ENCODE data around the gene ENC1. TPM values are rescaled to one million over a fixed set of nuclear protein-coding genes. Genes with fewer than 3 reads are reported as not detected.

ENC1 gene
- total RNA-seq, 2 experiments from 2014 or later: 0.78 to 0.96 TPM

DNA sequence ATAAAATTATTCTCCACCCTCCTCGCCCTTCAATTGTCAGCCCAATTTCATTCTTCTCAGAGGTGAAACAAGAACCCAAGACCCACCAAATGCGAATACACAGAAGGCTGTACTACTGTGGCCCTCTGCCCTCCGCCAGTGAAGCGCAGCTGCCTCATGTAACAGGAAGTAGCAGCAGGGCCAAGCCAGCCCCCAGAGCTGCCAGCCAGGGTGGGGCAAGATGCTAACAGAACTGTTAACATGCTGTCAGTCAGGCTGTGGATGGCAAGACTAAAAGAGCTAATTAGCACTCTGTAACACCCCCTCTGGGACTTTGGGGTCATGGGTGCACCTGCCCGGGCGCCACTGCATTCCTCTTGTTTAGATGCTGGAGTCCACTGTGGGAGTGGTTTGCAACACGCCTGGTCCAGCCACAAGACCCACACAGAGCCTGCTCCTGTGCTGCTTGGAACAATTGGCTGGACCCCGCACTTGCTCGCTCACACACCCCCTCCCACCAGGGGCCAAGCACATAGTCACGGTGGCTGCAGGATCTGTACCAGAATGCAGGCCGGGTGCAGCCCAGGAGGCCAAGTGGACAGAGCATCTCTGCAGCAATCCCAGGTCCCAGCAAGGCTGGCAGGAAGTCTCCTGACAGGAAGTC, 30.0 kb upstream of the ENC1 start:
- Mint-ChIP-seq H3K27me3 (peaks cover 15% of the 10 kb centered on the region), H3K36me3 (no peaks in the 10 kb centered on the region), H3K27ac (no peak overlapping the region), H3K4me1 (no peaks in the 10 kb centered on the region), H3K9me3 (no peaks in the 10 kb centered on the region), H3K4me3 (no peak overlapping the region)
- POLR2A ChIA-PET: no interaction called here
- DNase-seq (no peak), ATAC-seq (ENCODE audit: low read depth) (no peak)

- H3K4me3 Mint-ChIP-seq: no peak overlapping the region
- no peaks in the 10 kb centered on the region for H3K9me3 Mint-ChIP-seq
- H3K4me1 Mint-ChIP-seq: no peaks in the 10 kb centered on the region
- ATAC-seq (ENCODE audit: low read depth) (no peak), DNase-seq (no peak)
- POLR2A ChIA-PET: no interaction called here
- H3K27me3 Mint-ChIP-seq: peaks cover 20% of the 10 kb centered on the region
- H3K36me3 Mint-ChIP-seq: no peaks in the 10 kb centered on the region
- no peak overlapping the region for H3K27ac Mint-ChIP-seq
Measured at GRCh38 chr5:74669821-74670220, 29.3 kb upstream of the ENC1 start.

GRCh38 chr5:74667396-74667795, 26.9 kb upstream of the ENC1 start:
- DNase-seq (no peak), ATAC-seq (ENCODE audit: low read depth) (no peak)
- no peak overlapping the region for H3K27ac Mint-ChIP-seq
- POLR2A ChIA-PET: interaction anchor here (0.7 kb wide), 1 partner anchor 339 kb away, joined by 3 read pairs; no protein-coding TSS in a partner anchor
- H3K4me3 Mint-ChIP-seq: no peak overlapping the region
- no peaks in the 10 kb centered on the region for H3K9me3 Mint-ChIP-seq
- H3K36me3 Mint-ChIP-seq: no peaks in the 10 kb centered on the region
- peaks cover 24% of the 10 kb centered on the region for H3K27me3 Mint-ChIP-seq
- H3K4me1 Mint-ChIP-seq: no peaks in the 10 kb centered on the region

GRCh38 chr5:74665816-74666215, 25.3 kb upstream of the ENC1 start:
- no peak for DNase-seq
- Mint-ChIP-seq H3K4me3 (no peak overlapping the region), H3K27ac (no peak overlapping the region), H3K36me3 (no peaks in the 10 kb centered on the region), H3K4me1 (no peaks in the 10 kb centered on the region), H3K27me3 (peaks cover 27% of the 10 kb centered on the region), H3K9me3 (no peaks in the 10 kb centered on the region)
- POLR2A ChIA-PET: no interaction called here
- no peak for ATAC-seq (ENCODE audit: low read depth)

GRCh38 chr5:74665273-74665672, 24.7 kb upstream of the ENC1 start:
- H3K36me3 Mint-ChIP-seq: no peaks in the 10 kb centered on the region
- H3K4me3 Mint-ChIP-seq: no peak overlapping the region
- ATAC-seq (ENCODE audit: low read depth) (no peak), DNase-seq (no peak)
- H3K9me3 Mint-ChIP-seq: no peaks in the 10 kb centered on the region
- H3K4me1 Mint-ChIP-seq: no peaks in the 10 kb centered on the region
- H3K27ac Mint-ChIP-seq: no peak overlapping the region
- H3K27me3 Mint-ChIP-seq: peaks cover 31% of the 10 kb centered on the region
- POLR2A ChIA-PET: no interaction called here

DNA sequence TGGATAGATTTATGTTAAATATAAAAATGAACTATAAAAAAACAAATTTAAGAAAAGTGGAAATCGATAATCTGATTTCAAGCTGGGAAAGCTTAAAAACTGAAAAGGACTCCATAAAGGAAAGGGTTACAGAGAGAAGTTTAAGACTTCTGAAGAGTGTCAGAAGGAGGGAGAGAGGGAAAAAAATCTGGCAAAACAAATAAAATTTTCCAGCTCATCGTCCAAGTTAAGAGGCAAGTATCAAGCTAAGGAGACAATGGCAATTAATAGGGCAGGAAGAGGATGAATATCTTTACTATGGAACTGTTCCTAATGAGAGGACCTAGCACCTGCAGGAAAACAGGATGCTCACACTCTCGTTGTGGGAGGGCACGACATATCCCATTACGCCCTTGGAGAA, 24.0 kb upstream of the ENC1 start:
- ATAC-seq (ENCODE audit: low read depth): no peak
- H3K4me3 Mint-ChIP-seq: no peak overlapping the region
- no peak overlapping the region for H3K27ac Mint-ChIP-seq
- no peak for DNase-seq
- H3K4me1 Mint-ChIP-seq: no peaks in the 10 kb centered on the region
- no peaks in the 10 kb centered on the region for H3K9me3 Mint-ChIP-seq
- peaks cover 33% of the 10 kb centered on the region for H3K27me3 Mint-ChIP-seq
- POLR2A ChIA-PET: no interaction called here
- no peaks in the 10 kb centered on the region for H3K36me3 Mint-ChIP-seq

DNA sequence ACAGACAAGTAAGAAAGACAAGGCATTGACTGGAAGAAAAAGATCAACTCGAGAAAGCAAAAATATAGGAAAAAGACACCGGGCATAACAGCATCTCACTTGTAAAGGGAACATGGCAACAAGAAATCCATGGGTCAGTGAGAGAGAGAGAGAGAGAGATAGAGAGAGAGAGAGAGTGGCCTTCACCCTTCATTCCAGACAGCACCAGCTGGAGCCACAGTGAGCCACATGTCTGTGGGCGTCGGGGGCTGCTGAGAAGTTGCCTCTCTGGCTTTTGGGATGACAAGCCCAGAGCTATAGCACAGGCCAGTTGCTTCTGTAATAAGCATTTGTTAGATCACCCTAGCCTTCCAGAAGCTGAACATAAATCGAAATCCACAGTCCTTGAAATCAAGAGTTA, 20.3 kb upstream of the ENC1 start:
- Mint-ChIP-seq H3K4me1 (no peaks in the 10 kb centered on the region), H3K27me3 (peaks cover 30% of the 10 kb centered on the region), H3K9me3 (no peaks in the 10 kb centered on the region), H3K36me3 (no peaks in the 10 kb centered on the region), H3K4me3 (no peak overlapping the region), H3K27ac (no peak overlapping the region)
- DNase-seq: no peak
- POLR2A ChIA-PET: no interaction called here
- no peak for ATAC-seq (ENCODE audit: low read depth)

DNA sequence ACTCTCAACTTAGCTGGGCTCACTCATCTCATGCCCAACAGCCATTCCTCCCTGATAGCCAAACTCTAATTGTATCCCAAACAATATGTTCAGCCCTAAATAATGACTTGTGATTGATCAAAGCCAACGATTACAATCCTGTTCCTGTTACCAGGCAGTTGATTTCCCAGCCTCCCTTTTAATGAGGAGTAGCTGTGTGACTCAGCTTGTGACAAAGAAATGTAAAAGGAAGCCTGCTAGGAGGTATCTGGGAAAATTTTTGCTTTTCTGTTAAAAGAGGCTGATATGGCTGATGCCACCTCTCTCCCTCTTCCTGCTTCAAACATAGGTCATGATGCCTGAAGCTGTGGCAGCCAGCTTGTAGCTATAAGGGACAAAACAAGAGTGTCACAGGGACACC, 19.6 kb upstream of the ENC1 start:
- POLR2A ChIA-PET: no interaction called here
- Mint-ChIP-seq H3K4me1 (no peaks in the 10 kb centered on the region), H3K27ac (no peak overlapping the region), H3K9me3 (no peaks in the 10 kb centered on the region), H3K36me3 (no peaks in the 10 kb centered on the region), H3K27me3 (peaks cover 22% of the 10 kb centered on the region), H3K4me3 (no peak overlapping the region)
- DNase-seq (no peak), ATAC-seq (ENCODE audit: low read depth) (no peak)

GRCh38 chr5:74659172-74659571, 18.6 kb upstream of the ENC1 start:
- Mint-ChIP-seq H3K27ac (no peak overlapping the region), H3K4me1 (no peaks in the 10 kb centered on the region), H3K9me3 (no peaks in the 10 kb centered on the region), H3K4me3 (no peak overlapping the region), H3K36me3 (no peaks in the 10 kb centered on the region), H3K27me3 (peaks cover 16% of the 10 kb centered on the region)
- ATAC-seq (ENCODE audit: low read depth) (no peak), DNase-seq (no peak)
- POLR2A ChIA-PET: no interaction called here

DNA sequence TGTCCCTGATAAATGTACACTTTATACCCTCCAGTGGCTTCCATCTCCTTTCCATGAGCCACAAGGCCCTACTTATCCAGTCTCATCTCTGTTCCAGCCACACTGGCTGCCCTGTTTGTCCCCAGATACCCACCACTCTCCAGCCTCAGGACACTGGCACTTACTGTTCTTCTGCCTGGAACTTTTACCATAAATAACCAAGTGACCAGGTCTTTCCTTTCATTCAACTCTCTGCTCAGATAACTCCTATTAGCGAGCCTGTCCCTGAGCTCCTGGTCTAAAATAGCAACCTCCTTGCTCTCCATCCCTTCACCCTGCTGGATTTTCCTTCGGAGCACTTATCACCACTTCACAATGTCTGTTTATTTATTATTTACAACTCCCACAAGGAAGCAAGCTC, 16.6 kb upstream of the ENC1 start:
- no peak for DNase-seq
- Mint-ChIP-seq H3K4me3 (no peak overlapping the region), H3K27ac (no peak overlapping the region), H3K4me1 (no peaks in the 10 kb centered on the region), H3K27me3 (peaks cover 12% of the 10 kb centered on the region), H3K9me3 (no peaks in the 10 kb centered on the region), H3K36me3 (no peaks in the 10 kb centered on the region)
- ATAC-seq (ENCODE audit: low read depth): no peak
- POLR2A ChIA-PET: no interaction called here

DNA sequence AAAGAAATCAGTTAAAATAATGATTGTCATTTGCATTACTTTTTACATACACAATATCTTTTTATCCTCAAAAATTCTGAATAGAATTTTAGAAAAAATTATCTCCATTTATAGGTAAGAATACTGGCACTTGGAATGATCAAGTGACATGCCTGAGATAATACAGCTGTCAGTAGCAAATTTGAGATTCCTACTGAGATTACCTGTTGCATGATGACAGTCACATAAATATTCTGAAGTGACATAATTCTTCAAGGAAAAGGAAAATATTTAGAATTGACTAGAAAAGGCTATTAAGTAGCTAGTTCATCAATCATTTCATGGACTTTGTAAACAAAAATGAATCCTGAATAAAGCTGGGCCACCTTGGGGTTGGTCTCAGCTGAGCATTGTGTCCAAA, 15.2 kb upstream of the ENC1 start:
- no peak overlapping the region for H3K4me3 Mint-ChIP-seq
- no peak overlapping the region for H3K27ac Mint-ChIP-seq
- H3K9me3 Mint-ChIP-seq: no peaks in the 10 kb centered on the region
- no peak for ATAC-seq (ENCODE audit: low read depth)
- H3K27me3 Mint-ChIP-seq: peaks cover 9% of the 10 kb centered on the region
- H3K4me1 Mint-ChIP-seq: no peaks in the 10 kb centered on the region
- POLR2A ChIA-PET: no interaction called here
- DNase-seq: no peak
- no peaks in the 10 kb centered on the region for H3K36me3 Mint-ChIP-seq

DNA sequence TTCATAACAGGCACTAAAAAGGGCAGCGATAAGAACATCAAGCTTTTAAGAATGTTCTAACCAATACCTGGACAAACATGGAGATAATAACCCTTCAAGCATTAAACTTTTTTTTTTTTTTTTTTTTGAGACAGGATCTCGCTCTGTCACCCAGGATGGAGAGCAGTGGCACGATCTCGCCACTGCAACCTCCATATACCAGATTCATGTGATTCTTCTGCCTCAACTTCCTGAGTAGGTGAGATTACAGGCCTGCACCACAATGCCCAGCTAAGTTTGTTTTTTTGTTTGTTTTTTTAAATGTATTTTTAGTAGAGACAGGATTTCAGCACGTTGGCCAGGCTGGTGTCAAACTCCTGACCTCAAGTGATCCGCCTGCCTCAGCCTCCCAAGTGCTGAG, 14.7 kb upstream of the ENC1 start:
- Mint-ChIP-seq H3K4me1 (no peaks in the 10 kb centered on the region), H3K4me3 (no peak overlapping the region), H3K36me3 (no peaks in the 10 kb centered on the region), H3K9me3 (no peaks in the 10 kb centered on the region), H3K27me3 (peaks cover 10% of the 10 kb centered on the region), H3K27ac (no peak overlapping the region)
- POLR2A ChIA-PET: interaction anchor here (0.8 kb wide), 1 partner anchor 16 kb away, joined by 3 read pairs; no protein-coding TSS in a partner anchor
- DNase-seq: no peak
- no peak for ATAC-seq (ENCODE audit: low read depth)

DNA sequence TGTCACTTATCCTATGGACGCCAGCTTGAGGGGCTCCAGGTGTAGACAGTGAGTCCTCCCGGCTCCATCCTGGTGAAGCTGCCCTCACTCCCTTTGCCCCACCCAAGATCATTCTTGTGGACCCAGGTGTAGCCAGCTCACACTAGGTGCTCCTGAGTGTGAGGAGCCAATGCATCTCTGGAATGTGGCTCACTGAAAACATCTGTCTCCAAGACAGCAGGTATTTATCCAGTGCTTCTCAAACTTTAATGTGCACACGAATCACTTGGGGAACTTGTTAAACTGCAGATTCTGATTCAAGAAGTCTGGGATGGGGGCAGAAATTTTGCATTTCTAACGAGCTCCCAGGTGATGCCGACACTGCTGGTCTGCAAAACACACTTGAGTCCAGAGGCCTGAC, 13.5 kb upstream of the ENC1 start:
- Mint-ChIP-seq H3K36me3 (no peaks in the 10 kb centered on the region), H3K27ac (no peak overlapping the region), H3K9me3 (no peaks in the 10 kb centered on the region), H3K27me3 (peaks cover 14% of the 10 kb centered on the region), H3K4me3 (no peak overlapping the region), H3K4me1 (no peaks in the 10 kb centered on the region)
- ATAC-seq (ENCODE audit: low read depth) (no peak), DNase-seq (no peak)
- POLR2A ChIA-PET: no interaction called here

- DNase-seq (no peak), ATAC-seq (ENCODE audit: low read depth) (no peak)
- Mint-ChIP-seq H3K4me3 (no peak overlapping the region), H3K4me1 (peaks cover 3% of the 10 kb centered on the region), H3K36me3 (no peaks in the 10 kb centered on the region), H3K9me3 (no peaks in the 10 kb centered on the region), H3K27me3 (peaks cover 22% of the 10 kb centered on the region), H3K27ac (no peak overlapping the region)
- POLR2A ChIA-PET: no interaction called here
Measured at GRCh38 chr5:74652576-74652975, 12.0 kb upstream of the ENC1 start.

DNA sequence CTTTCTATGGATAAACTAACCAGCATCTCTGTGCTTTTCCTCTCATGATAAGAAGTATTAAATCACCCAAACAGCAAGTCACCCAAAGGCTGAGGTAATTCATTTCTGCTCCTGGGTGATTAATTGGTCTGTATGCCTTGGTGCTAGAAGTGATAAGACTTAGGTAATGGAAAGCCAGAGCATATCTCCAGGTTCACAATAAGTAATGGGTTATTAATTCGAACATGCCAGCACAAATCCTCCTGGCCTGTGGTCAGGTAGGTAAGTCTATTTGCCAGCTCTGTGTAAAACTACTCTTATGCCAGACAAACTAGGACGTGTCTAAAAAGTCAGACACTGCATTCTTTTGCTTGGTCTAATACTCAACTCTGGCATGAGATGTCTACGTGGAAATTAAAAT, 11.2 kb upstream of the ENC1 start:
- no peaks in the 10 kb centered on the region for H3K9me3 Mint-ChIP-seq
- no peak overlapping the region for H3K4me3 Mint-ChIP-seq
- POLR2A ChIA-PET: no interaction called here
- H3K27ac Mint-ChIP-seq: no peak overlapping the region
- H3K36me3 Mint-ChIP-seq: no peaks in the 10 kb centered on the region
- no peak for ATAC-seq (ENCODE audit: low read depth)
- peaks cover 28% of the 10 kb centered on the region for H3K27me3 Mint-ChIP-seq
- no peak for DNase-seq
- H3K4me1 Mint-ChIP-seq: peaks cover 3% of the 10 kb centered on the region

Data from activated naive CD8-positive, alpha-beta T cell treated with anti-CD3 and anti-CD28 coated beads, Interleukin-2, amount 10 ng/mL, durations not matched to agents 7 days and 5 days (primary cell).